CD14-positive monocyte (primary cell): ENCODE results near the gene NEUROD1. TPM values are rescaled to one million over a fixed set of nuclear protein-coding genes. Genes with fewer than 3 reads are reported as not detected.

Source experiments
- DNase-seq, 3 donors: peaks; one replicate each; pipeline ENCODE4 v3.0.0-alpha.2; 2011 to 2022
- H2AFZ ChIP-seq: 2 replicates; pipeline ENCODE4 v1.6.0; 2012; ENCODE audit warnings: mild to moderate bottlenecking, low read depth, low read length, inconsistent platforms; ENCODE audit not compliant: insufficient read depth, poor library complexity, severe bottlenecking
- H3K27ac ChIP-seq, 2 donors: 1 replicate in 1 of 2; 2 replicates in 1 of 2; pipeline ENCODE4 v1.5.1; 2012 to 2013; ENCODE audit warnings: low read length in 2 of 2, control low read depth in 1 of 2, inconsistent platforms in 1 of 2, low read depth in 1 of 2, mild to moderate bottlenecking in 1 of 2
- H3K27me3 ChIP-seq, 2 donors: one replicate each; pipeline versions ENCODE4 v1.6.0 to v1.6.1; 2011 to 2013; ENCODE audit warnings: low read length in 2 of 2; ENCODE audit not compliant: control insufficient read depth in 2 of 2, insufficient read depth in 2 of 2
- H3K36me3 ChIP-seq, 2 donors: replicated peaks in 1 of 2; 1 replicate in 1 of 2; 2 replicates in 1 of 2; pipeline versions ENCODE4 v1.5.1 to v1.6.1; 2012 to 2013; ENCODE audit warnings: low read length in 2 of 2, control low read depth in 1 of 2, inconsistent platforms in 1 of 2, mild to moderate bottlenecking in 1 of 2; ENCODE audit not compliant: insufficient read depth in 2 of 2, control insufficient read depth in 1 of 2
- H3K4me1 ChIP-seq, 2 donors: 1 replicate in 1 of 2; 2 replicates in 1 of 2; pipeline versions ENCODE4 v1.5.1 to v1.6.1; 2012 to 2013; ENCODE audit warnings: low read length in 2 of 2, control low read depth in 1 of 2, inconsistent platforms in 1 of 2, mild to moderate bottlenecking in 1 of 2, moderate library complexity in 1 of 2; ENCODE audit not compliant: insufficient read depth in 2 of 2, control insufficient read depth in 1 of 2
- H3K4me2 ChIP-seq: replicated peaks from 2 replicates; pipeline ENCODE3; 2012; ENCODE audit warnings: low read length, moderate library complexity, mild to moderate bottlenecking; ENCODE audit not compliant: poor library complexity, severe bottlenecking; ENCODE audit errors: extremely low read depth
- H3K4me3 ChIP-seq, 3 experiments: fragments of 200-600 bp in 1 of 3; sonication (generic) in 1 of 3; replicated peaks in 1 of 3; 1 replicate in 2 of 3; 2 replicates in 1 of 3; pipeline ENCODE4 v1.5.1; 2011 to 2013; ENCODE audit warnings: low read length in 3 of 3, mild to moderate bottlenecking in 3 of 3, control low read depth in 2 of 3, low read depth in 2 of 3, inconsistent platforms in 1 of 3, moderate library complexity in 1 of 3
- H3K79me2 ChIP-seq: 2 replicates; pipeline ENCODE4 v1.6.0; 2012; ENCODE audit warnings: mild to moderate bottlenecking, control low read depth, inconsistent platforms, low read length, moderate library complexity; ENCODE audit not compliant: insufficient read depth
- H3K9ac ChIP-seq: 2 replicates; pipeline ENCODE4 v1.6.0; 2017; ENCODE audit warnings: low read length, mild to moderate bottlenecking; ENCODE audit not compliant: insufficient read depth, poor library complexity, severe bottlenecking
- H3K9me3 ChIP-seq, 2 donors: replicated peaks in 1 of 2; 1 replicate in 1 of 2; 2 replicates in 1 of 2; pipeline versions ENCODE4 v1.5.1 to v1.6.1; 2012 to 2013; ENCODE audit warnings: low read length in 2 of 2, control low read depth in 1 of 2; ENCODE audit not compliant: control insufficient read depth in 1 of 2, insufficient read depth in 1 of 2
- H4K20me1 ChIP-seq: 2 replicates; pipeline ENCODE4 v1.6.0; 2012; ENCODE audit warnings: mild to moderate bottlenecking, low read length, control low read depth, moderate library complexity; ENCODE audit not compliant: insufficient read depth
- H3K27ac Mint-ChIP-seq, 7 donors: one replicate each; pipeline ENCODE4 v1.8.0; 2020; ENCODE audit warnings: mild to moderate bottlenecking in 7 of 7, mixed read lengths in 7 of 7, moderate library complexity in 6 of 7, inconsistent platforms in 2 of 7
- H3K27me3 Mint-ChIP-seq, 3 donors: one replicate each; pipeline ENCODE4 v1.8.0; 2021 to 2022; ENCODE audit warnings: low read depth in 3 of 3, mild to moderate bottlenecking in 3 of 3, mixed read lengths in 3 of 3, moderate library complexity in 3 of 3, inconsistent platforms in 1 of 3
- H3K36me3 Mint-ChIP-seq, 2 donors: one replicate each; pipeline ENCODE4 v1.8.0; 2020; ENCODE audit warnings: mixed read lengths in 2 of 2, inconsistent platforms in 1 of 2, mild to moderate bottlenecking in 1 of 2
- H3K4me1 Mint-ChIP-seq: one replicate; pipeline ENCODE4 v1.8.0; 2020; ENCODE audit warnings: mild to moderate bottlenecking, mixed read lengths
- H3K4me3 Mint-ChIP-seq, 2 donors: one replicate each; pipeline ENCODE4 v1.8.0; 2020; ENCODE audit warnings: mild to moderate bottlenecking in 2 of 2, mixed read lengths in 2 of 2, moderate library complexity in 1 of 2
- H3K9me3 Mint-ChIP-seq, 7 donors: one replicate each; pipeline ENCODE4 v1.8.0; 2020 to 2022; ENCODE audit warnings: mixed read lengths in 7 of 7, mild to moderate bottlenecking in 6 of 7, moderate library complexity in 6 of 7, inconsistent platforms in 2 of 7
- WGBS: methylation state at CpG from one replicate; pipeline ENCODE4 v1.1.5; 2013; ENCODE audit warnings: missing lambda C conversion rate; ENCODE audit not compliant: insufficient coverage; 5-methylcytosine and 5-hydroxymethylcytosine counted together
- intact Hi-C, 2 donors: fragments of 100-400 bp; cut with micrococcal nuclease; formaldehyde crosslinking; loops; one replicate each; pipeline versions ENCODE4 v1.15.0 to v1.15.1; 2023
- polyA plus RNA-seq, 3 donors: library from polyadenylated mRNA; depleted of rRNA in 1 of 3; unstranded in 2 of 3; stranded (reverse) in 1 of 3; fragments of 300-500 nt in 2 of 3; fragments of >200 nt in 1 of 3; fragmentation: Illumina TruSeq in 2 of 3; gene quantifications; 1 replicate in 2 of 3; 2 replicates in 1 of 3; pipeline ENCODE4 v1.2.3, GENCODE V29; 2012 to 2021
- TF ChIP-seq, protein P1 (sequence below): fragments of 200-600 bp; IDR thresholded peaks from one replicate; pipeline ENCODE4 v1.8.0; 2022; ENCODE audit warnings: antibody characterized with exemption, mild to moderate bottlenecking

Gene NEUROD1
- polyA plus RNA-seq, 3 donors: not detected

DNA sequence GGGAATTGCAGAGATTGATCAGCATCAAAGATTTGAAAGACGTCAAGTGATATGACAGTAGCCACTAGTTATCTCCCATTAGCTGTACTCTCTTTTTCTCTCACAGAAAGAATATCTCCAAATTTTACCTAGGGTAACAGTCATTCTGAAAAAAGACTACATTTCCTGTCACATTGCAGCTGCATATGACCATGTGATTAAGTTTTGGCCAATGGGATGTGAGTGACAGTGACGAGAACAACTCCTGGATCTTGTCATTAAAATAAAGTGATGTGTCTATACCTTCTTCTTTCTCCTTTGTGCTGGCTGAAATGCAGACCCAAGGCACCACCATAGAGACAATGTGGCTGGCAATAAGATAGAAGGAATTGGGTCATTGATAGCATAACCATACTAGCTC, 10.5 kb upstream of the NEUROD1 start:
- H3K9me3 ChIP-seq: peaks cover 0 to 6% of the 10 kb centered on the region in 2 donors
- H3K36me3 ChIP-seq: no peaks in the 10 kb centered on the region
- H2AFZ ChIP-seq: no peak overlapping the region
- intact Hi-C loops: no loop called here
- WGBS: no CpG with 5 or more reads among the region's 2 CpGs
- peaks cover 1% of the 10 kb centered on the region for H3K4me1 Mint-ChIP-seq
- peaks cover 17% of the 10 kb centered on the region in 2 donors for H3K27me3 ChIP-seq
- TF ChIP-seq, protein P1, sequence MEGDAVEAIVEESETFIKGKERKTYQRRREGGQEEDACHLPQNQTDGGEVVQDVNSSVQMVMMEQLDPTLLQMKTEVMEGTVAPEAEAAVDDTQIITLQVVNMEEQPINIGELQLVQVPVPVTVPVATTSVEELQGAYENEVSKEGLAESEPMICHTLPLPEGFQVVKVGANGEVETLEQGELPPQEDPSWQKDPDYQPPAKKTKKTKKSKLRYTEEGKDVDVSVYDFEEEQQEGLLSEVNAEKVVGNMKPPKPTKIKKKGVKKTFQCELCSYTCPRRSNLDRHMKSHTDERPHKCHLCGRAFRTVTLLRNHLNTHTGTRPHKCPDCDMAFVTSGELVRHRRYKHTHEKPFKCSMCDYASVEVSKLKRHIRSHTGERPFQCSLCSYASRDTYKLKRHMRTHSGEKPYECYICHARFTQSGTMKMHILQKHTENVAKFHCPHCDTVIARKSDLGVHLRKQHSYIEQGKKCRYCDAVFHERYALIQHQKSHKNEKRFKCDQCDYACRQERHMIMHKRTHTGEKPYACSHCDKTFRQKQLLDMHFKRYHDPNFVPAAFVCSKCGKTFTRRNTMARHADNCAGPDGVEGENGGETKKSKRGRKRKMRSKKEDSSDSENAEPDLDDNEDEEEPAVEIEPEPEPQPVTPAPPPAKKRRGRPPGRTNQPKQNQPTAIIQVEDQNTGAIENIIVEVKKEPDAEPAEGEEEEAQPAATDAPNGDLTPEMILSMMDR: no peak
- no peak overlapping the region for H3K4me3 ChIP-seq
- H3K9ac ChIP-seq: no peak overlapping the region
- no peak overlapping the region for H3K27ac ChIP-seq
- no peaks in the 10 kb centered on the region for H3K4me1 ChIP-seq
- no peaks in the 10 kb centered on the region for H3K79me2 ChIP-seq
- H3K27me3 Mint-ChIP-seq: peaks cover 17 to 29% (median 23%) of the 10 kb centered on the region in 3 donors
- no peak overlapping the region for H3K27ac Mint-ChIP-seq
- no peak overlapping the region for H3K4me2 ChIP-seq
- no peaks in the 10 kb centered on the region for H4K20me1 ChIP-seq
- DNase-seq: no peak
- H3K36me3 Mint-ChIP-seq: no peaks in the 10 kb centered on the region
- H3K4me3 Mint-ChIP-seq: no peak overlapping the region
- H3K9me3 Mint-ChIP-seq: peaks cover 2 to 5% (median 4%) of the 10 kb centered on the region in 7 donors

DNA sequence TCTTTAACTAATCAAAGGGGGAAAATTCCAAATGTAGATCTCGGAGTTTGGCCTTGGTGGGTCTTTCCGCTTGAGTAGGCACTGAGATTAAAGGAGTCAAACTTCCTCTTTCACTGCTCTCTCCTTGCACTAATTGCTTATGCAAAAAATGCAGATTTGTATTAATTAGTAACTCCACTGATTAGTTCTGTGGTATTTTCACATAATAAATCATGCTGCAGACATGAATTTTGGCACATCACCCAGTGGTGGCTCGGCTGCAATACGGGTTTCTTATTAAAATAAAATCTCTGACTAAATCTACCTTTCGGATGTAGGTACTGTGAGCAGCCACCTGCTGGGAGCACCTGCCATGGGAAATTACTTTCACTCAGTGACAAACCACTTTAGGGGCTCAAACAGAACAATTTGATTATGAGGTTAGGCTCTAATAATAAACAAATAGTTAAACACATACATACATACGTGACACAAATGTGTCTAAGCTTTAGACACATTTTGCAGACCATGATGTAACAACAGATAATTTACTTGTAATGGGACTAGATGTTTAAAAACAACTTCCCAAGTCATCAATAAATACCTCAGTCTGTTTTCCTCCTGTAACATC, 6.4 kb upstream of the NEUROD1 start:
- DNase-seq: no peak
- no peak overlapping the region for H3K4me2 ChIP-seq

More for the DNA sequence above, 6.4 kb upstream of the NEUROD1 start:
- H3K9me3 ChIP-seq: peaks cover 10 to 27% of the 10 kb centered on the region in 2 donors
- no peak overlapping the region for H2AFZ ChIP-seq
- Mint-ChIP-seq H3K36me3 (peaks cover 11 to 13% of the 10 kb centered on the region in 2 donors), H3K27ac (no peak overlapping the region), H3K9me3 (peaks cover 3 to 32% (median 28%) of the 10 kb centered on the region in 7 donors), H3K4me1 (peaks cover 32% of the 10 kb centered on the region), H3K4me3 (peak overlapping the region in 1 of 2 donors; percentile 62), H3K27me3 (peaks cover 57 to 70% (median 60%) of the 10 kb centered on the region in 3 donors)
- no CpG with 5 or more reads among the region's 6 CpGs for WGBS
- no peak overlapping the region for H3K27ac ChIP-seq
- no peak overlapping the region for H3K9ac ChIP-seq
- H3K27me3 ChIP-seq: peaks cover 54 to 58% of the 10 kb centered on the region in 2 donors
- intact Hi-C loops: no loop called here
- no peaks in the 10 kb centered on the region for H4K20me1 ChIP-seq
- TF ChIP-seq, protein P1: no peak
- H3K36me3 ChIP-seq: no peaks in the 10 kb centered on the region
- H3K4me3 ChIP-seq: no peak overlapping the region
- no peaks in the 10 kb centered on the region for H3K79me2 ChIP-seq
- peaks cover 16 to 20% of the 10 kb centered on the region in 2 donors for H3K4me1 ChIP-seq
